Endothelial cell (in vitro differentiated cells): ENCODE measurements around the gene HLA-DRB5. TPM values are rescaled to one million over a fixed set of nuclear protein-coding genes. Genes with fewer than 3 reads are reported as not detected.
"Not testable (repeated sequence)": the region's sequence is repeated elsewhere in the genome, so short reads cannot be mapped to it uniquely, and the experiment has no call there.

Source experiments
- DNase-seq: peaks from one replicate; pipeline ENCODE4 v3.0.0; 2021; ENCODE audit warnings: low spot score
- H3K27ac Mint-ChIP-seq: one replicate; pipeline ENCODE4 v1.8.0; 2021; ENCODE audit warnings: mixed read lengths, inconsistent platforms; ENCODE audit not compliant: unreplicated experiment
- H3K27me3 Mint-ChIP-seq: one replicate; pipeline ENCODE4 v1.8.0; 2021; ENCODE audit warnings: mild to moderate bottlenecking, moderate library complexity, mixed read lengths, inconsistent platforms; ENCODE audit not compliant: unreplicated experiment
- H3K36me3 Mint-ChIP-seq: one replicate; pipeline ENCODE4 v1.8.0; 2021; ENCODE audit warnings: mild to moderate bottlenecking, low read depth, mixed read lengths, inconsistent platforms; ENCODE audit not compliant: unreplicated experiment
- H3K4me1 Mint-ChIP-seq: one replicate; pipeline ENCODE4 v1.8.0; 2021; ENCODE audit warnings: mild to moderate bottlenecking, mixed read lengths, inconsistent platforms; ENCODE audit not compliant: unreplicated experiment
- H3K4me3 Mint-ChIP-seq: one replicate; pipeline ENCODE4 v1.8.0; 2021; ENCODE audit warnings: mild to moderate bottlenecking, mixed read lengths, inconsistent platforms; ENCODE audit not compliant: unreplicated experiment
- H3K9me3 Mint-ChIP-seq: one replicate; pipeline ENCODE4 v1.8.0; 2021; ENCODE audit warnings: mixed read lengths, inconsistent platforms; ENCODE audit not compliant: unreplicated experiment
- long read RNA-seq: library from polyadenylated mRNA; unstranded; transcript quantifications from one replicate; pipeline ENCODE4 v2.0.0, GENCODE V29; 2020; ENCODE audit not compliant: unreplicated experiment
- total RNA-seq: library from RNA; stranded (reverse); fragmentation: NEBNext Ultra II Directional; extraction: Animal tissue kit (Norgen Biotek cat#: 25700); gene quantifications from one replicate; pipeline ENCODE4 v1.2.1, GENCODE V29; 2021; ENCODE audit not compliant: unreplicated experiment
- TF ChIP-seq, protein P1 (sequence below): fragments of 200-600 bp; sonication (generic); IDR thresholded peaks from one replicate; pipeline ENCODE4 v1.5.0; 2021; ENCODE audit warnings: antibody characterized with exemption; ENCODE audit not compliant: unreplicated experiment

The HLA-DRB5 gene
- total RNA-seq, result 0.82 TPM
- long read RNA-seq, result 0 reads

DNA sequence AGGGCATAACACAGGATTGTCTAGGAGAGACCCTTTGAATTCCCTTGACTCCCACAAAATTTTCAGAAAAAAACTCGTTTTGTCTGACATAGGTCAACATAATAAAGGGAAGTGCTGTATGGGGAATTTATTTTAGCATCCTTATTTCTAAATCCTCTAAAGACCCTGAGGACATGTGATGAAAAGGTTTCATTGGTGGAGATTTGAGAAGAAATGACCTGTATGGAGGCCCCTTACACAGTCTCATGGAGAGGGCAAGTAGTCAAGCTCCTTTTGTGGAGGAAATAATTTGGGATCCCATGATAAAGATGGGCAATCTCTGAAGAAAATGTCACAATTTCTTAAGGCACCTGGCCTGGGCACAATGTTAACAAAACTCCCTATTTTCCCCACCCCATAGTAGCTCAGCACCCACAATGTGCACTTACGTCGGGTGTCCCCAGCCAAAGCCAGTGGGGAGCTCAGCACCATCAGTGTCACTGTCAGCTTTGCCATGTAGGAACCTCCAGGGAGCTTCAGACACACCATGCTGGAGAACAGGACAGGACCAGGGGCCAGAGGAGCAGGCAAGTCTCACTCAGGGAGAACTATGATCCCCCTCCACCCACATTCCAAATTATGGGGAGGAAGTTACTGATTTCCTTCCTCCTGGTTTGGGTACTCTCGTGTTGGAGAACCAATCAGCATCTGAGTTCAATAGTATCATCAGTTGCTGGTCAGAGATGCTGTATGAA, at the start of gene HLA-DRB5:
Gene HLA-DRB5 (minus strand): TSS at position 591 of the 734 bp plus-strand sequence. CDS start 63 bp downstream, at position 528.
- H3K36me3 Mint-ChIP-seq, result no peaks in the 10 kb centered on the region
- DNase-seq, result no peak
- H3K4me3 Mint-ChIP-seq, result no peak within 1 kb of the TSS
- no peak within 1 kb of the TSS for H3K27ac Mint-ChIP-seq
- TF ChIP-seq, protein P1, sequence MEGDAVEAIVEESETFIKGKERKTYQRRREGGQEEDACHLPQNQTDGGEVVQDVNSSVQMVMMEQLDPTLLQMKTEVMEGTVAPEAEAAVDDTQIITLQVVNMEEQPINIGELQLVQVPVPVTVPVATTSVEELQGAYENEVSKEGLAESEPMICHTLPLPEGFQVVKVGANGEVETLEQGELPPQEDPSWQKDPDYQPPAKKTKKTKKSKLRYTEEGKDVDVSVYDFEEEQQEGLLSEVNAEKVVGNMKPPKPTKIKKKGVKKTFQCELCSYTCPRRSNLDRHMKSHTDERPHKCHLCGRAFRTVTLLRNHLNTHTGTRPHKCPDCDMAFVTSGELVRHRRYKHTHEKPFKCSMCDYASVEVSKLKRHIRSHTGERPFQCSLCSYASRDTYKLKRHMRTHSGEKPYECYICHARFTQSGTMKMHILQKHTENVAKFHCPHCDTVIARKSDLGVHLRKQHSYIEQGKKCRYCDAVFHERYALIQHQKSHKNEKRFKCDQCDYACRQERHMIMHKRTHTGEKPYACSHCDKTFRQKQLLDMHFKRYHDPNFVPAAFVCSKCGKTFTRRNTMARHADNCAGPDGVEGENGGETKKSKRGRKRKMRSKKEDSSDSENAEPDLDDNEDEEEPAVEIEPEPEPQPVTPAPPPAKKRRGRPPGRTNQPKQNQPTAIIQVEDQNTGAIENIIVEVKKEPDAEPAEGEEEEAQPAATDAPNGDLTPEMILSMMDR, result no peak
- no peaks in the 10 kb centered on the region for H3K9me3 Mint-ChIP-seq
- no peaks in the 10 kb centered on the region for H3K27me3 Mint-ChIP-seq
- no peaks in the 10 kb centered on the region for H3K4me1 Mint-ChIP-seq

DNA sequence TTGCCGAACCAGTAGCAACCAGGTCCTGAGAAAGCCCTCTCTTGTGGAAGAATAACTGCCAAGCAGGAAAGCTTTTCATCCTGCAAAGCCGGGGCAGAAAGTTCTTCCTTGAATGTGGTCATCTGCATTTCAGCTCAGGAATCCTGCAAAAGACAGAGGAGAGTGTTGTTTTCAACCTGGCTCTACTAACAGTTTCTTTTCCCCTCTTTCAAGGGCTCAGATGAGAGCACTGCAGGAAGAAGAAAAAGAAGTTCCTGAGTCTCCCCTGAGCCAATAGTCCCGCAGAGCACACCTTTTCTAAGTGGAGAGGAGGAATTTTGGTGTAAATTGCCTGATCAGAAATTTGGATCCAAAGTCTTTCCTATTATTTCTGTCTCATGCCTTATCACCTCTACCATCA, 48.9 kb upstream of the HLA-DRB5 start:
- TF ChIP-seq, protein P1, result no peak
- no peak for DNase-seq
- H3K4me1 Mint-ChIP-seq, result peaks cover 26% of the 10 kb centered on the region
- peaks cover 5% of the 10 kb centered on the region for H3K36me3 Mint-ChIP-seq
- no peaks in the 10 kb centered on the region for H3K9me3 Mint-ChIP-seq
- no peak overlapping the region for H3K4me3 Mint-ChIP-seq
- no peaks in the 10 kb centered on the region for H3K27me3 Mint-ChIP-seq
- no peak overlapping the region for H3K27ac Mint-ChIP-seq

DNA sequence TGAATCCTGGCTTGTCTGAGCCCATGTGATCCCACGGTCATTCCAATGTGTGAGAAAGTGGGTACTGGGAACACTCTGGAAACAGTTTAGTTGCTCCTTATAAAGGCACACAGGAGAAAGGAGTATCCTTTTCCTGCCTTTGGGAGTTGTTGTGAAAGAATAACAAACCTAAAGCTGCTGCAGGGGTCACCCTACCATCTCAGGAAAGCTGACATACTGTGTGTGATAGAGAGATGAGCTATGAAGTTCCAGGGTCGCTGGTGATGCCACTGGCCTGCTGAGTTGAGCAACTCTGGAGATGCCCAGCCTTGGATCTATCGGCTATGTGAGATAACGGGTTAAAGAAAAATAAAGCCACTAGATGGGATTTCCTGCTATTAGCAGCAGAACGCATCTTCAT, 47.4 kb upstream of the HLA-DRB5 start:
- DNase-seq, H3K27ac Mint-ChIP-seq, H3K9me3 Mint-ChIP-seq, H3K4me3 Mint-ChIP-seq, H3K27me3 Mint-ChIP-seq, H3K36me3 Mint-ChIP-seq: not testable (repeated sequence)
- peaks cover 22% of the 10 kb centered on the region for H3K4me1 Mint-ChIP-seq

DNA sequence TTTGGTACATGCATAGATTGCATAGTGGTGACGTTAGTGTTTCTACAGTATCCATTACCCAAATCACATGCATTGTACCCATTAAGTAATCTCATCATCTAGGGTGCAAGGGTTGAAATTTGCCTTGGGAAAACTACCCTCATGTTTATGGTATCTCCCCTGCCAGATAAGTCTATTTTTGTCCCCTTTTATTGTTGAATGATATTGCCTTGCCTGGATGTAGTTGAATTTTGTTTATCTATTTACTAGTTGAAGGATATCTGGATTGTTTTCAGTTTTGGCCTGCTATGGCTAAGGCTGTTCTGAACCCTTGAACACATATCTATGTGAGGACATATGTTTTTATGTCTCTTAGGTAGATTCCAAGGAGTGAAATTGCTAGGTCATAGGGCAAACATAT, 46.2 kb upstream of the HLA-DRB5 start:
- Mint-ChIP-seq H3K36me3 (peaks cover 5% of the 10 kb centered on the region), H3K27me3 (no peaks in the 10 kb centered on the region), H3K27ac (no peak overlapping the region), H3K4me1 (peaks cover 22% of the 10 kb centered on the region), H3K9me3 (no peaks in the 10 kb centered on the region), H3K4me3 (no peak overlapping the region)
- TF ChIP-seq, protein P1, result no peak
- no peak for DNase-seq

DNA sequence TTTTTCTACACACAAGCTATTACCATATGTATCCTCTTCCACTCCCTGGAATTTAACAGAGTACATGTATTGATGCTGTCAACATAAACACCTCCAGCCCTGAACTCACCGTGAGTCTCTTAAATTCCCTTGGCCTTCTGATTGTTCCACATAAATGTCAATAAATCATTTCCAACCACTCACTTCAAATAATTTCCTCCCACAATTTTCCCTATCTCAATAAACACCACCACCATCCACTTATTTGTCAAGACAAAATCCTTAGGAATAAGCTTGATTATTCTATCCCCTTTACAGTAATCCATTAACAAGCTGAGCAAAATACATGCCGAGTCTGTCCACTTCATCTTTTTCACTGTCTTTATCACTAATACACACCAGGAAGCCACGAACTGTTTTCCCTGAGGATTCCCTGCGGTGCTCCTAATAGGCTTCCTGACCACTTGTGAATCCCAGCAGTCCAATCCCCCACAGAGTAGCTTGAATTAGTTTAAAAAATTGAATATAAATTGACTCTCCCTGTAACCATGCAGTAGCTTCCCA, 40.3 kb upstream of the HLA-DRB5 start:
- no peak overlapping the region for H3K4me3 Mint-ChIP-seq
- no peaks in the 10 kb centered on the region for H3K9me3 Mint-ChIP-seq
- H3K36me3 Mint-ChIP-seq, result no peaks in the 10 kb centered on the region
- DNase-seq, result no peak
- no peaks in the 10 kb centered on the region for H3K27me3 Mint-ChIP-seq
- no peak overlapping the region for H3K27ac Mint-ChIP-seq
- H3K4me1 Mint-ChIP-seq, result peaks cover 11% of the 10 kb centered on the region
- TF ChIP-seq, protein P1, result no peak
